HG02678 (cell line): ENCODE results near the gene PRDM13.
A peak's percentile ranks its signal among the peaks of the same experiment; 100 is the strongest.
"Not testable (repeated sequence)": the region's sequence is repeated elsewhere in the genome, so short reads cannot be mapped to it uniquely, and the experiment has no call there.

Experiments used
- ATAC-seq: cut with Tn5 transposase; IDR thresholded peaks from one replicate; pipeline ENCODE4 v1.9.1; 2021; ENCODE audit warnings: mild to moderate bottlenecking, moderate library complexity; ENCODE audit not compliant: unreplicated experiment

PRDM13 gene

GRCh38 chr6:99606656-99607415 is at the start of gene PRDM13:
TSS of gene PRDM13 (plus strand) at chr6:99606833. CDS start at chr6:99607035, 202 bp downstream.
- ATAC-seq: no peak

DNA sequence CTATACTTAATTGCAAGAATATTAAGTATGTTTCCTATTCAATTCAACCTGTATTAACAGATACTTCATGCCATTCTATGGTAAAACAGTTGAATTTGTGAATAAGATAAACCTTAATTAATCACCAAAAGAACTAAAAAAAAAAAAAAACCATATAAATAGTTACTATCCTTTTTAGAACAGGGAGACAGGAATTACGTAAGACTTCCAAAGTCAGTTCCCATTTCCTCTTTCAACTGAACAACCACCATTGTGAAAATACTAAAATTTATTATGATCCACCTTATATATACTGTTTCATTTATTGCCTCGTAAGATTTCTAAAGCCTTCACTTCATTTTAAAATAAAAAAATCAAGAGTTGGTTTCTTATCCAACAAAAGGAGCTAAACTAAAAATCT is 47.6 kb upstream of the PRDM13 start:
- ATAC-seq: no peak

GRCh38 chr6:99560668-99561067 is 46.0 kb upstream of the PRDM13 start:
- no peak for ATAC-seq

DNA sequence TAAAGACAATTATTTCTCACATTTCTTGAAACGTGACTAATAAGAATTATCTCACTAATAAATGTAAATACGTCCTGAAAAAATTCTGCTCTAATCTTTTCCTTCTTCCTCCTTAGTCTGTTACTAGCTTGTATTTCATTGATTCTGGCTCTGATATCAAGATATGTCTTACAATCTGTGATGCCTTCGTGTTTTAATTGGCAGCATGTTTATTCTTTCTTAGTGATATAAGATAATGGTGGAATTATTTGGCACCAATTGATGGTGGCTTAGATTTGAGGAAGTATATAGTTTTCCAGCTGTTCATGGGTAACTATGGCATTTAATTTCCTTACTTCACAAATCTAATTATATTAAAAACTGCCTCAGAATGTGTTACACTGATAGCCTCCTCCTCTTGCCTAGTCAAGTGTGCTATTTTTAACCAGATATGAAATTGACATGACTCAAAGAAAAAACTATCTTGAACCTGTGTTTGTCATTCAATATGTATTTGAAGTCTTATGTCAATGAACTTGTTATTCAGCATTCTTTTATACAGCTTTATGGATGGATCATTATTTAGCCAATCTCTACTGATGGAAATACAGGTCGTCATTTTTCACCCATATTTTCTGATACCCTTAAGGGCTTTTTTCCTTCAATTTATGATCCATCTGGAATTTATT is 43.4 kb upstream of the PRDM13 start:
- no peak for ATAC-seq

GRCh38 chr6:99568103-99568933 is 38.3 kb upstream of the PRDM13 start, which contains the start of gene CCNC:
TSS of gene CCNC (minus strand) at chr6:99568660. CDS start at chr6:99568527, 133 bp downstream.
- ATAC-seq: peak; percentile 98

DNA sequence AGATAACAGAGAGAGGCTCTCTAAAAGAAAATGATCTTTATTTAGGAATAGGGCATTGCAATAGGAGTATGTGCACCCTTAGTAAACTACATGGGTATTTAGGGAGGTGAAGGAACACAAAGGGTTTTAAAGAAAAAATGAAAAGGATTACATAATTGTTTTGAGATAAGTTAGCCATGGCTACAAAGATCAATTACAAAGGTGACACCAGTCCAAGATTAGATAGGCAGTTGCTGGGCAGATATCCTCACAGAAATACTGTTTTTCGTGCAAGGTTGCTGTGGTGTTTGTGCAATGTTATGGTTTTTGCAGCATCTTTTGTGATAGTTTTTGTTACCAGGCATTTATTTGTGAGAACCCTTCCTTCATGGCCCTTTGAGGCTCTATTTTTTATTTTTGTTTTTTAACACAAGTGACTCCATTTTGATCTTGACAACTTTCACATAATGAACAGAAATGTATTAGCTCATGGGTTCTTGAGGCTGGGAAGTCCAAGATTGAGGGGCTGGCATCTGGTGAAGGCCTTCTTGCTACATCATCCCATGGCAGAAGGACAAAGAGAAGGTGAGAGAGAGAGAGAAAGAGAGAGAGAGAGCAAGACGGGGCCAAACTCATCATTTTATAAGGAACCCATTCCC is 32.5 kb upstream of the PRDM13 start:
- no peak for ATAC-seq

DNA sequence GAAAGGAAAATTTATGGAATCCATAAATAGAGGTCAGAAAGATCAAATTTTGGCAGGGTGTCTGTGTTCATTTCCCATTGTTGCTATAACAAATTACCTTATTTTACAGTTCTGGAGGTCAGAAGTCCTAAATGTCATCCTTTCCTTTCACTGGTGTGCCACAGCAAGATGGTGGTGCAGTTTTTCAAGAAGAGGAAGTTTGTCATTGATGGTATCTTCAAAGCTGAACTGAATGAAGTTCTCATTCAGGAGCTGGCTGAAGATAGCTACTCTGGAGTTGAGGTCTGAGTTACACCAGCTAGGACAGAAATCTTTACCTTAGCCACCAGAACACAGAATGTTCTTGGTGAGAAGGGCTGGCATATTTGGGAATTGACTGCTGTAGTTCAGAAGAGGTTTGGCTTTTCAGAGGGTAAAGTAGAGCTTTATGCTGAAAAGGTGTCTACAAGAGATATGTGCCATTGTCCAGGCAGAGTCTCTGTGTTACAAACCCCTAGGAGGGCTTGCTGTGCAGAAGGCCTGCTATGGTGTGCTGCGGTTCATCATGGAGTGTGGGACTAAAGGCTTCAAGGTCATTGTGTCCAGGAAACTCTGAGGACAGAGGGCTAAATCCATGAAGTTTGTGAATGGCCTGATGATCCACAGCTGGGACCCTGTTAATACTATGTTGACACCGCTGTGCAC is 30.9 kb upstream of the PRDM13 start:
- ATAC-seq: no peak

DNA sequence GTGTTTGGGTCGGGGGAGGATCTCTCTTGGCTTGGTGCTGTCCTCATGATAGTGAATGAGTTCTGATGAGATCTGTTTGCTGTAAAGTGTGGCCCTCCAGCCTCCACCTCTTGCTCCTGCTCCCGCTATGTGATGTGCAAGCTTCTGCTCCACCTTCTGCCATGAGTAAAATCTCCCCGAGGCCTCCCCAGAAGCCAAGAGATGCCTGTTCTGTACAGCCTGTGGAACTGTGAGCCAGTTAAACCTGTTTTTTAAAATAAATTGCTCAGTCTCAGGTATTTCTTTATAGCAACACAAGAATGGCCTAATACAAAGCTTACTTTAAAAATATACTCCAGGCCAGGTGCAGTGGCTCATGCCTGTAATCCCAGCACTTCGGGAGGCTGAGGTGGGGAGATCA is 26.9 kb upstream of the PRDM13 start:
- ATAC-seq: no peak

- no peak for ATAC-seq
These were observed 18.8 kb upstream of the PRDM13 start for GRCh38 chr6:99587792-99588191.

- peak; percentile 94 for ATAC-seq
These were observed 17.9 kb upstream of the PRDM13 start for GRCh38 chr6:99588618-99589289.

- peak; percentile 27 for ATAC-seq
These were observed 17.4 kb upstream of the PRDM13 start for GRCh38 chr6:99589290-99589672.

GRCh38 chr6:99589907-99590493 is 16.6 kb upstream of the PRDM13 start:
- no peak for ATAC-seq

- no peak for ATAC-seq
These were observed 15.6 kb upstream of the PRDM13 start for GRCh38 chr6:99590728-99591672.

DNA sequence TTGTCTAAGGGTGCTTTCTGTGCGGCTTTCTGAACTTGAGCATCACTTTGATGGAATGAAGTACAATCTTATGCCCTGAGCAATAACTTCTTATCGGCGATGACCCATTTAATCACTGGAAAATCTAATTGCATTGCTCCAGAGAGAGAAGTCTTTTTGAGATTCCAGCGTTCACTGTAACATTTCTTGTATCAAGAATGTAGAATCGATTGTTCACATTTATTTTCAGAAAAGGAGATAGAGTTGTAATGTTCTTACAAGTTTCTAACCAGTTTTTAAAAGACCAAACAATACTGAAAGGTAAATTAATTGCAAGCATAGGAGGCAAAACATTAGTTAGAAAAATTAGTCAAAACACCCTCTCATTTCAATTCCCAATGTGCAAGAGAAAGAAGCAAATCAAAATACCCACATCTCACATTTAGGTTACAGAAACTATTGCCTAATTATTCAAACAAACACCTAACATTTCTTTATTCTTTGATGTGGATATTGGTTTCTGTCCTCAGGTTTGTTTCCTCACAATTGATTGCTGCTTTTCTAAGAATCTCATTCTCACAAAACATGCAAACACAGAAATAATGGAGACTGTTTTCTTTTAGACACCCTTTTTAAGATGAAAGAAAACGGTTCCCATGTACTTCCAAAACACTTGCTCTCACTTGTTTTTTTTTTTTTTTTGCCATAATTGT is 14.8 kb upstream of the PRDM13 start:
- ATAC-seq: no peak

GRCh38 chr6:99592900-99593299 is 13.7 kb upstream of the PRDM13 start:
- ATAC-seq: no peak

- ATAC-seq: not testable (repeated sequence)
These were observed 11.9 kb upstream of the PRDM13 start for GRCh38 chr6:99594696-99595095.

- no peak for ATAC-seq
These were observed 3.9 kb upstream of the PRDM13 start for GRCh38 chr6:99602520-99603420.
